ENCODE results near the gene NCKAP5L.

GRCh38 chr12:49824895-49825294 is 3.3 kb downstream of the NCKAP5L start:
- no peak for TF ChIP-seq CTCF (IDR thresholded peaks at IDR 0.05)
- peak in 1 of 4 donors; percentile 23 for TF ChIP-seq POLR2A (IDR thresholded peaks at IDR 0.05)
